ENCODE measurements around the gene ZNF814. TPM values are rescaled to one million over a fixed set of nuclear protein-coding genes. Genes with fewer than 3 reads are reported as not detected.
"Not testable (repeated sequence)": the region's sequence is repeated elsewhere in the genome, so short reads cannot be mapped to it uniquely, and the experiment has no call there.

ZNF814 gene
- total RNA-seq, 1 donor from 2014 or later = 19.3 TPM

GRCh38 chr19:57888107-57888559 is 704 bp downstream of the ZNF814 start:
- peak overlapping the region; percentile 85 for H3K4me3 ChIP-seq (ENCODE audit: low read depth, low read length)
- DNase-seq (ENCODE audit: low read depth) = no peak
- H3K36me3 ChIP-seq (ENCODE audit: control insufficient read depth, insufficient read depth, low read length) = no peaks in the 10 kb centered on the region
- H3K27me3 ChIP-seq (ENCODE audit: control insufficient read depth, insufficient read depth, low read length) = no peaks in the 10 kb centered on the region
- TF ChIP-seq, protein P1, sequence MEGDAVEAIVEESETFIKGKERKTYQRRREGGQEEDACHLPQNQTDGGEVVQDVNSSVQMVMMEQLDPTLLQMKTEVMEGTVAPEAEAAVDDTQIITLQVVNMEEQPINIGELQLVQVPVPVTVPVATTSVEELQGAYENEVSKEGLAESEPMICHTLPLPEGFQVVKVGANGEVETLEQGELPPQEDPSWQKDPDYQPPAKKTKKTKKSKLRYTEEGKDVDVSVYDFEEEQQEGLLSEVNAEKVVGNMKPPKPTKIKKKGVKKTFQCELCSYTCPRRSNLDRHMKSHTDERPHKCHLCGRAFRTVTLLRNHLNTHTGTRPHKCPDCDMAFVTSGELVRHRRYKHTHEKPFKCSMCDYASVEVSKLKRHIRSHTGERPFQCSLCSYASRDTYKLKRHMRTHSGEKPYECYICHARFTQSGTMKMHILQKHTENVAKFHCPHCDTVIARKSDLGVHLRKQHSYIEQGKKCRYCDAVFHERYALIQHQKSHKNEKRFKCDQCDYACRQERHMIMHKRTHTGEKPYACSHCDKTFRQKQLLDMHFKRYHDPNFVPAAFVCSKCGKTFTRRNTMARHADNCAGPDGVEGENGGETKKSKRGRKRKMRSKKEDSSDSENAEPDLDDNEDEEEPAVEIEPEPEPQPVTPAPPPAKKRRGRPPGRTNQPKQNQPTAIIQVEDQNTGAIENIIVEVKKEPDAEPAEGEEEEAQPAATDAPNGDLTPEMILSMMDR (IDR thresholded peaks at IDR 0.05; ENCODE audit: insufficient read depth, low read length, poor library complexity, severe bottlenecking) = no peak

DNA sequence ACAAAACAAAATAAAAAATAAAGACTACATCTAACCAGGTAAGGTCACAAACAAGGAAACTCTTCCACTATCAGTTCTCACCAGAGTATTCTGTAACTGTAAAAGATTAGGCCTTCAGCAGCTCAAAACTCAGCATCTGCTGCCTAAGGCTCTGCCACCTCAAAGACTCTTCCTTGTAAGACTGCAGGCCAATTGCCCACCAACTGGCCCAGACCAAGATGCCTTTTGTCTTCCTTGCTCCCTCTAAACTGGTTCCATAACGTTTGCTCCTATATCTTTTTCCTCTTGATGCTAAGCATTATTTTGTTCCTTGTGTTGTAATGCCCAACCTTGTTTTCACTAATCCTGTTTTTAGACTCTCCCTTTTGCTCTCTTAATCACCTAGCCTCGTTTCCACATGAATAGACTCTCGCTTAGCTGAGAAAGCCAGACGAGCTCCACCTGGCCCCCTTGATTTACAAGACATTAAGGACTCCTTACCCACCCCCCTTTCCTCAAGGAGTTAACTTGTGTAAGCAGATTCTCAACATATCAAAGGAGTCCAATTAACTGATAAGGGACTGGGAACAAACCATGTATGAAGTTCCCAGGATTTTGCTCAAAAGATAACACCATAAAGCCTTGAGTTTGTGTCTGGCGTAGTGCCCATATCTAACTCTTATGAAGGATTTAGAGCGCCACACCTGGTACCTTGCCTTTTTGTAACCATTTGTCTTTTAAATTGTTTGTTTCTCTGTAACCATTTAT is 1.5 kb downstream of the ZNF814 start:
- no peaks in the 10 kb centered on the region for H3K36me3 ChIP-seq (ENCODE audit: control insufficient read depth, insufficient read depth, low read length)
- TF ChIP-seq, protein P1 (IDR thresholded peaks at IDR 0.05; ENCODE audit: insufficient read depth, low read length, poor library complexity, severe bottlenecking) = no peak
- DNase-seq (ENCODE audit: low read depth) = no peak
- no peak overlapping the region for H3K4me3 ChIP-seq (ENCODE audit: low read depth, low read length)
- H3K27me3 ChIP-seq (ENCODE audit: control insufficient read depth, insufficient read depth, low read length) = no peaks in the 10 kb centered on the region

GRCh38 chr19:57886046-57886445 is 2.8 kb downstream of the ZNF814 start:
- H3K4me3 ChIP-seq (ENCODE audit: low read depth, low read length) = no peak overlapping the region
- no peaks in the 10 kb centered on the region for H3K27me3 ChIP-seq (ENCODE audit: control insufficient read depth, insufficient read depth, low read length)
- TF ChIP-seq, protein P1 (IDR thresholded peaks at IDR 0.05; ENCODE audit: insufficient read depth, low read length, poor library complexity, severe bottlenecking) = no peak
- no peaks in the 10 kb centered on the region for H3K36me3 ChIP-seq (ENCODE audit: control insufficient read depth, insufficient read depth, low read length)
- no peak for DNase-seq (ENCODE audit: low read depth)

DNA sequence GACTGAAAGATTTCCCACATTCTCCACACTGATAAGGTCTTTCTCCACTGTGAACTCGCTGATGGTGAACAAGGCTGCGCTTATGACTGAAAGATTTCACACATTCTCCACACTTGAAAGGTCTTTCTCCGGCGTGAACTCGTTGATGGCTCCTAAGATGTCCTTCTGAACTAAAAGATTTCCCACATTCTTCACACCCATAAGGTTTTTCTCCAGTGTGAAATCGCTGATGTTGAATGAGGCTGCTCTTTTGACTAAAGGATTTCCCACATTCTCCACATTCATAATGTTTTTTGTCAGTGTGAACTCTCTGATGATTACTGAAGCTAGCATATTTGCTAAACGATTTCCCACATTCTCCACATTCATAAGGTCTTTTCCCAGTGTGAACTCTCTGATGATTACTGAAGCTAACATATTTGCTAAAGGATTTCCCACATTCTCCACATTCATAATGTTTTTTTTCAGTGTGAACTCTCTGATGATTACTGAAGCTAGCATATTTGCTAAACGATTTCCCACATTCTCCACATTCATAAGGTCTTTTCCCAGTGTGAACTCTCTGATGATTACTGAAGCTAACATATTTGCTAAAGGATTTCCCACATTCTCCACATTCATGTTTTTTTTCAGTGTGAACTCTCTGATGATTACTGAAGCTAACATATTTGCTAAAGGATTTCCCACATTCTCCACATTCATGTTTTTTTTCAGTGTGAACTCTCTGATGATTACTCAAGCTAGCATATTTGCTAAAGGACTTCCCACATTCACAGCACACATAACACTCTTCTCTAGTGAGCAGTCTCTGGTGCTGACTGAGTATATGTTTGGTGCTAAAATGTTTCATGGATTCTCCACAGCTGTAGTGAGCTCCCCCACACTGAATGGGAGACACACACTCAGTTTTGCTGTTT is 14.7 kb downstream of the ZNF814 start:
- not testable (repeated sequence) for H3K4me3 ChIP-seq (ENCODE audit: low read depth, low read length); H3K27me3 ChIP-seq (ENCODE audit: control insufficient read depth, insufficient read depth, low read length); H3K36me3 ChIP-seq (ENCODE audit: control insufficient read depth, insufficient read depth, low read length); DNase-seq (ENCODE audit: low read depth)

GRCh38 chr19:57872450-57872849 is 16.4 kb downstream of the ZNF814 start:
- TF ChIP-seq, protein P1 (IDR thresholded peaks at IDR 0.05; ENCODE audit: insufficient read depth, low read length, poor library complexity, severe bottlenecking) = no peak
- no peak for DNase-seq (ENCODE audit: low read depth)
- no peak overlapping the region for H3K4me3 ChIP-seq (ENCODE audit: low read depth, low read length)
- no peaks in the 10 kb centered on the region for H3K27me3 ChIP-seq (ENCODE audit: control insufficient read depth, insufficient read depth, low read length)
- peaks cover 5% of the 10 kb centered on the region for H3K36me3 ChIP-seq (ENCODE audit: control insufficient read depth, insufficient read depth, low read length)

GRCh38 chr19:57870225-57870624 is 18.6 kb downstream of the ZNF814 start:
- peaks cover 7% of the 10 kb centered on the region for H3K36me3 ChIP-seq (ENCODE audit: control insufficient read depth, insufficient read depth, low read length)
- no peak for DNase-seq (ENCODE audit: low read depth)
- TF ChIP-seq, protein P1 (IDR thresholded peaks at IDR 0.05; ENCODE audit: insufficient read depth, low read length, poor library complexity, severe bottlenecking) = no peak
- no peak overlapping the region for H3K4me3 ChIP-seq (ENCODE audit: low read depth, low read length)
- H3K27me3 ChIP-seq (ENCODE audit: control insufficient read depth, insufficient read depth, low read length) = no peaks in the 10 kb centered on the region

- not testable (repeated sequence) for H3K36me3 ChIP-seq (ENCODE audit: control insufficient read depth, insufficient read depth, low read length); DNase-seq (ENCODE audit: low read depth); H3K4me3 ChIP-seq (ENCODE audit: low read depth, low read length); H3K27me3 ChIP-seq (ENCODE audit: control insufficient read depth, insufficient read depth, low read length)
Measured at GRCh38 chr19:57869655-57870054, 19.2 kb downstream of the ZNF814 start.
